ENCODE measurements around the gene CDH4. TPM values are rescaled to one million over a fixed set of nuclear protein-coding genes. Genes with fewer than 3 reads are reported as not detected.

Gene CDH4
- total and polyA plus RNA-seq, 9 of the 15 experiments (the other 6 are each of a cell fraction or from before 2014, with no cell fraction given), result 0.04 TPM; not detected in 8

- DNase-seq (ENCODE audit: extremely low read depth in 1 of 4, low spot score in 3 of 4) (no peak), ATAC-seq (no peak), FAIRE-seq (no peak)
- WGBS (ENCODE audit: insufficient coverage, low coverage, missing lambda C conversion rate), result under 1% methylated on average over 29 of the region's 29 CpGs
- intact Hi-C loops (cut with micrococcal nuclease) (no loop called here), in situ Hi-C loops (cut with MboI) (no loop called here)
- POLR2A ChIA-PET, result no interaction called here
- H3K9me1 ChIP-seq (ENCODE audit: control insufficient read depth, insufficient read depth, low read length), result no peaks in the 10 kb centered on the region
- no peaks in the 10 kb centered on the region for H3K9me3 ChIP-seq (replicated peaks; ENCODE audit: control insufficient read depth, insufficient read depth, low read depth, low read length)
- H3K4me2 ChIP-seq (ENCODE audit: insufficient read depth, low read length), result no peak overlapping the region
- H3K27ac ChIP-seq (ENCODE audit: extremely low read depth, low read depth, low read length), result no peak overlapping the region
- H4K20me1 ChIP-seq (replicated peaks; ENCODE audit: control insufficient read depth, insufficient read depth, low read length), result no peaks in the 10 kb centered on the region
- H3K36me3 ChIP-seq (ENCODE audit: control insufficient read depth, insufficient read depth, low read length), result no peaks in the 10 kb centered on the region
- peaks cover 0 to 5% of the 10 kb centered on the region in 2 experiments; a peak in 1 of 5 replicates for H3K4me1 ChIP-seq (replicated peaks in 1 of 2; ENCODE audit: control insufficient read depth in 2 of 2, insufficient read depth in 2 of 2, low read length in 2 of 2)
- no TSS peak for BruUV-seq (replicated peaks)
- H3K4me3 ChIP-seq, result no peak overlapping the region
- H3K79me2 ChIP-seq (ENCODE audit: control insufficient read depth, insufficient read depth, low read length), result no peaks in the 10 kb centered on the region
- no peak overlapping the region for H2AFZ ChIP-seq (ENCODE audit: low read depth, low read length)
- CTCF ChIA-PET (ENCODE audit: low intra/inter-chr PET ratio), result no interaction called here
- peaks cover 3 to 16% of the 10 kb centered on the region in 2 experiments; a peak in 2 of 5 replicates for H3K27me3 ChIP-seq (ENCODE audit: control insufficient read depth in 2 of 2, insufficient read depth in 2 of 2, low read length in 2 of 2)
- no peak overlapping the region for H3K9ac ChIP-seq (ENCODE audit: insufficient read depth in 1 of 2, low read depth in 2 of 2, low read length in 2 of 2)
- TF ChIP-seq ZKSCAN8 (CRISPR knock-in tag; IDR thresholded peaks at IDR 0.05) (no peak), ILF3 (IDR thresholded peaks at IDR 0.05; ENCODE audit: borderline replicate concordance) (no peak), AFF4 (CRISPR knock-in tag; IDR thresholded peaks at IDR 0.05) (no peak), ZNF518B (CRISPR knock-in tag; IDR thresholded peaks at IDR 0.05) (no peak), ZBTB17 (CRISPR knock-in tag; IDR thresholded peaks at IDR 0.05) (no peak), HDAC1 (IDR thresholded peaks at IDR 0.05) (no peak), ZNF583 (CRISPR knock-in tag; IDR thresholded peaks at IDR 0.05) (no peak), NFIC (IDR thresholded peaks at IDR 0.05) (no peak), RBBP5 (IDR thresholded peaks at IDR 0.05; ENCODE audit: borderline replicate concordance, insufficient read depth, low read length, poor library complexity, severe bottlenecking) (no peak), MITF (IDR thresholded peaks at IDR 0.05) (no peak), CBX3 (IDR thresholded peaks at IDR 0.05; ENCODE audit: borderline replicate concordance in 1 of 2, low read length in 2 of 2) (no peak), ZFP30 (CRISPR knock-in tag; IDR thresholded peaks at IDR 0.05; ENCODE audit: borderline replicate concordance) (no peak), TRIM28 (IDR thresholded peaks at IDR 0.05) (no peak)
Observed at GRCh38 chr20:61588411-61589385, 336.6 kb downstream of the CDH4 start.
